CD4-positive, alpha-beta T cell treated with Interleukin-6 at 100 ng/mL for 8 hours (primary cell): ENCODE data around the gene ZDHHC8.

Experiments used
- DNase-seq: peaks from one replicate; pipeline ENCODE4 v3.0.0-alpha.2; 2020; ENCODE audit warnings: mixed read lengths, low spot score

Gene ZDHHC8

GRCh38 chr22:20131597-20131858, at the start of gene ZDHHC8:
Gene ZDHHC8, plus strand, starts transcription at chr22:20131804. Its CDS starts 144 bp downstream, at chr22:20131948.
- DNase-seq: peak; percentile 38

- DNase-seq: no peak
These were observed 48.3 kb upstream of the ZDHHC8 start for GRCh38 chr22:20083157-20083890.

DNA sequence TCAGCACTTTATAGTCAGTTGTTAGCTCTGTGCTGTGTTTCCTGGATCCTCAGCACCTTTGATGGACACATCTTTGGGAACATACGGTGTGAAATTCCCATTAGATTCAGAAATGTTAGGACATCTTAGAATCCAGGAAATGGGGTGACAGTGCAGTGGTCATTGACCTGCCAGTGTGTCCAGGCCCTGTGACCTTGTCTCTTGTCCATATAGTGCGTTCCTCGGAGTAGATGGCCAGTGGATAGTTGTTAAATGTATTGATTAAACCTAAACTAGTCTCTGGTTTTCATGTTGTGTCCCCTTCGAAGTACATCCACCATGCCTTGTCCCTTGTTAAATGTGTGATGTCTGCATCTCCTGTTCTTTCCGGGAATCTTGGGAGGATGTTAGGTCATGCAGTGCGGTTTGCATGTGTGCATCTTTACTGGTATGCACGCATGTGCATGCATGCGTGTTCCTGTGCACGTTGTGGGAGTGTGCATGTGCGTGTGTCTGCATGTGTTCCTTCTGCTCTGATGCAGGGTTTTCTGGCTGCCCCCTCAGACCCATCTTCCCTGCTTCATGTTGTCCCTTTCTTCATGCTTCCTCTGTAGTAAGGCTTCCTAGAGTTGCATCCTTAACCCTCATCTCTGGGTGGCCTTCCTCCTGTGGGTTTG, 47.6 kb upstream of the ZDHHC8 start:
- DNase-seq: no peak

GRCh38 chr22:20084547-20085413, 46.8 kb upstream of the ZDHHC8 start:
- DNase-seq: no peak

- no peak for DNase-seq
These were observed 46.0 kb upstream of the ZDHHC8 start for GRCh38 chr22:20085651-20086050.

DNA sequence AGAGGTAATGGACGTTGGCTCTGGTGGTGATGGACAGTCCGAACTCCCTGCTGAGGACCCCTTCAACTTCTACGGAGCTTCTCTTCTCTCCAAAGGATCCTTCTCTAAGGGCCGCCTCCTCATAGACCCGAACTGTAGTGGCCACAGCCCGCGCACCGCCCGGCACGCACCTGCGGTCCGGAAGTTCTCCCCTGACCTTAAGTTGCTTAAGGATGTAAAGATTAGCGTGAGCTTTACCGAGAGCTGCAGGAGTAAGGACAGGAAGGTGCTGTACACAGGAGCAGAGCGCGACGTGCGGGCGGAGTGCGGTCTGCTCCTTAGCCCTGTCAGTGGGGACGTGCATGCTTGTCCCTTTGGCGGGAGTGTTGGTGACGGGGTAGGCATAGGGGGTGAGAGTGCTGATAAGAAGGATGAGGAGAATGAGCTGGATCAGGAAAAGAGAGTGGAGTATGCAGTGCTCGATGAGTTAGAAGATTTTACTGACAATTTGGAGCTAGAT, 45.5 kb upstream of the ZDHHC8 start:
- no peak for DNase-seq

DNA sequence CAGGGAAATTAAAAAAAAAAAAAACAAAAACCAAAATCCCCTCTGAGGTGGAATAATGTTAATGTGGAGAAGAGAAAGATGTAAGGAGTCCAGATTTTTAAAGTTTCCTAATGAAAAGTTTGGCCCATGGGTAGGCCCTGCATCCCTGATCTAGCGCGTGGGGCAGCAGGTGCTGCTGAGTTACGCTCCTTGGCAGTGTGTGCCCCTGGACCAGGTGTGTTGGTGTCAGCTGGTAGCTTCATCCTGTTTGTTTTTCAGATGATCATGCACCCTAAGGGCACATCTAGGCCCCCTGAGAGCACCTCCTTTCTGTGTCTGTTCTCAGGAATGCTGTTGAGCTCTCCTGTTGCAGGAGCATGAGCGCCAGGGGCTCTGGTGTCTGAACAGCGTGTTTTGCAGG, 44.8 kb upstream of the ZDHHC8 start:
- no peak for DNase-seq

DNA sequence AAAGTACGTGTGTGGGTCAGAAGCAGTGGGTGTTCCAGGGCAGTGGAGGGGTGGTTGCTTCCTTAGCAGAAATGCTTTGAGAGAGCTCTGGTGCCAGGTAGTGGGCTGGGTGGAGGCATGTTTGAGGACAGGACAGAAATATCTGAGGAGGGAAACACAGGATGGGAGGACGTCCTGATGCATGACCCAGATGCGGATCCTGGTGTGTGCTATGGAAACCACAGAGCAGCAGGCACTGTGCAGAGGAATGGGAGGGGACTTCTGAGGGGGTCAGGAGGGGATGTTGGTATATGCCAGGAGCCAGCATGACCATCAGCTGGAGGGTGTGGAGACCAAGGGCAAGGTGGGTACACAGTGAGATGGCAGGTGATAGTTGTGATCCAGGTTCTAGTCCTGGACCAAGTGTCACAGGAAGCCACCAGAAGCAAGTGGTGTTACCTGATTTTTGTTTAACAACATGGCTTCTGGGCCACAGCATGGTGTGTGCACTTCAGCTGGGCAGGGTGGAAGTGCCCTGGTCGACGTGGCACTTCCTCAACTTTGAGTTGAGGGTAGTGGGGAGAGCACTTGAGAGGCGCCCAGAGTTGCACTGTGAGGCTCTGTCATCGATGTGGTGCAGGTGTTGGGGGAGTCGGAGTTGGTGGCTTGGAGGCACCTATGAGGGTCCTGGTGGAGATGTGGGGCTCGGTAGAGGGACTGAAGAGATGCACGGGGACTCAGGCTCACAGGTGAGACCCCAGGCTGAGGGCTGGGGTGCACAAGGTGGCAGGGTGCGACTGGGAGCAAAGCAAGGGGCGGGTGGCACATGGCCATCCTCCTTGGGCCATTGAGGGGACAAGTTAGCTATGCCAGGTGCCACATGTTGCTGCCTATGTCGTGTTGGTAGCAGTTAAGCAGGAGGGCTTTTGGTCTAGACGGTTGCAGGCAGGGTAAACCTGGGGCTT, 44.0 kb upstream of the ZDHHC8 start:
- no peak for DNase-seq

- DNase-seq: no peak
These were observed 43.3 kb upstream of the ZDHHC8 start for GRCh38 chr22:20088263-20088648.

DNA sequence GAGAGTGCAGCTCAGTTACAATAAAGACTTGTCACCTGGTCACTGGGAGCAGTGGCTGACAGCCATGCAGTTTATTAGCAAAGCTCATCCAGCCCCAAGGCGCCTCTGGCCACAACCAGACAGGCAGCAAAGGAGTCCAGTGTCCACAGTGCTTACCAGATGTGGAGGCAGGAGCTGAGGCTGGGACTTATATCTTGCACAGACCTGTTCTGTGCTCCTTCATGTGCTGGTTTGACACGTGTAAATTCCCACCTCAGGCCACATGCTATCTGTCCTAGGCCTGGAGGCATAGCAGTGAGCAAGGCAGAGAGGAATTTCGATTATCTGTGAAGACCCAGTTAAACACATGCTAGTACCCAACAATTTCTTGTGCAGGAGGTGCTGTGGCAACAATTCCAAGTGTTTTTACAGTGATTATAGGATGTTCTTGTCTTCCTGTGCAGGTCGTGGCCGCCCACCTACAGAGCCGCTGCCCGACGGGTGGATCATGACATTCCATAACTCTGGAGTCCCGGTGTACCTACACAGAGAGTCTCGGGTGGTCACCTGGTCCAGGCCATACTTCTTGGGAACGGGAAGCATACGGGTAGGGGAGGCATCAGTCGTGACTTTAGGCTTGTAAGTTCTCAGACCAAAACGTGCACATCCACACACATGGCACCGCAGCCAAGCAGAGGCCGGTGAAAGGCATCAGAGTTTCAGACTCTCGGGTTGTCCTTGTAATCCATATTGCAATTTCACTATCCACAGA, 42.2 kb upstream of the ZDHHC8 start:
- no peak for DNase-seq

DNA sequence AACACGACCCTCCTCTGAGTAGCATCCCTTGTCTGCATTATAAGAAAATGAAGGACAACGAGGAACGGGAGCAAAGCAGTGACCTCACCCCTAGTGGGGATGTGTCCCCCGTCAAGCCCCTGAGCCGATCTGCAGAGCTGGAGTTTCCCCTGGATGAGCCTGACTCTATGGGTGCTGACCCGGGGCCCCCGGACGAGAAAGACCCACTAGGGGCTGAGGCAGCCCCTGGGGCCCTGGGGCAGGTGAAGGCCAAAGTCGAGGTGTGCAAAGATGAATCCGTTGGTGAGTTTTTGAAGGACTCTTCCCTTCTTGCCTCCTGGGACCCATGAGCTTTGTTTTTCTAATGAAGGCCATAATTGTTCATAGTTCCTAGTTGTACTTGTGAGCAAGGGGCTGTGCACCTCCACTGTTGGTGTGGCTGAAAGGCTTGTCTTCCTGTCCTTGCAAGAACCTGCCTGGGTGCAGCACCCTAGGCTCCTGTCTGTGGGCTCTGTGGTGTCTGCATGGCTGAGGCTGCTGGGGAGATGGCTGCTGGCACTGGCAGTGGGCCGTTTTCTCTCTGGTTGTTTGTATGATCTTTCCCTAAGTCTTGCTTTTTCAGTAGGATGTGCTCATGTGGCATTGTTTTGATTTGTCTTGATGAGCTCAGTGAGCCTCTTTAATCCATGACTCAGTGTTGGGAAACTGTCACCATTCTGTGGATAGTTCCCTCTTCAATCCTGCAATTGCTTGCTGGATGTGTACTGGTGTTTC, 41.5 kb upstream of the ZDHHC8 start:
- no peak for DNase-seq

GRCh38 chr22:20090730-20091240, 40.8 kb upstream of the ZDHHC8 start:
- no peak for DNase-seq

- DNase-seq: no peak
These were observed 39.7 kb upstream of the ZDHHC8 start for GRCh38 chr22:20091690-20092476.

DNA sequence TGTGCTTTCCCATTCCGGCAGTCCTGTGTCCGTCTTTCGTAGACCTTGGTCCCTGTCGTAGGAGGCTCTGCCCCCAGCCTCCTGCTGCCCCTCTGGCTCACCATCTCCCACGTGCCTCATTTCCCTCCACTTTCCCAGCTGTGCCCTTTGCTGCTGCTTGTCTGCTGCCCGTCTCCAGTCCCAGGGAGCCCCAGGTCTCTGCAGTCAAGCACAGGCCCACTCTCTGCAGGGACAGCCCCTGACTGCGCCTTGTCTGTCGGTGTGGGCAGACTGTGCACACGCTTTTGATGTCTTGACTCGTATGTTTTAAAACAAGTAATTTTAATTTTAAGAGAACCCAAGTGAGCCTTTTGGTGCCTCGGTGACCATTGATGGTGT, 39.1 kb upstream of the ZDHHC8 start:
- no peak for DNase-seq

DNA sequence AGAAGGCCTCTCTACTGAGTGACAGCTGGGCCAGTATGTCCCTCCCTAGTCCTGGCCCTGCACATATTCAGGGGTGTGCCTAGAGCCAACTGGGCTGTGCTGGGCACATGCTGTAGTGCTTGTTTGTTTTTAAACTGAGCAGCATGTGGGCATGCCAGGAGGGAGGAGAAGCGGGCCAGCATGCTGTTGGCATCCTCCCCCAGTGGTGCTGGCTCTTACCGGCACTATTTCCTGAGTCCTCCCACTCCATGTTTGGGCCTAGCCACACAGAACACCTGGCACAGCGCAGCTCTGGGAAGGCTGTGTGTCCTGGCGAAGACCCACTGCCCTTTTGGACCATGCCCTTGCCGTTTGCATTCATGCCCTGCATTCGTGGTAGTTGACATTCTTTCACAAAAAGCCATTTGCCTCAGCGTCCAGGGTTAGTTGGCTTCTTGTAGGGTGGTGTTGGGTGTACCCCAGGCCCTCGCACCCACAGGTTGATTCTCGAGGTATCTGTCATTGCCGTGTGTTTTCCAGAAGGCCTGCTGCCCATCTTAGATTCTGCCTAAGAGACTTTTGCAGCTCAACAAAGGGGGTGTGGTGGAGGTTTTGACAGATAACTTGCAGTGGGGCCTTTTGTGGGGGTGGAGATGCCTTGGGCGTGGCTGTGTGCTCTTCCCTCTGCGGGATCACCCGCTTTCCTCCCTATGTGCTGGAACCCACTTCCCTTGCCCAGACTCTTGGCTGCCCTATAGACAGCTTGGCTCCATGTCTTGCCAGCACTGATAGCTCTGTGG, 38.0 kb upstream of the ZDHHC8 start:
- no peak for DNase-seq

DNA sequence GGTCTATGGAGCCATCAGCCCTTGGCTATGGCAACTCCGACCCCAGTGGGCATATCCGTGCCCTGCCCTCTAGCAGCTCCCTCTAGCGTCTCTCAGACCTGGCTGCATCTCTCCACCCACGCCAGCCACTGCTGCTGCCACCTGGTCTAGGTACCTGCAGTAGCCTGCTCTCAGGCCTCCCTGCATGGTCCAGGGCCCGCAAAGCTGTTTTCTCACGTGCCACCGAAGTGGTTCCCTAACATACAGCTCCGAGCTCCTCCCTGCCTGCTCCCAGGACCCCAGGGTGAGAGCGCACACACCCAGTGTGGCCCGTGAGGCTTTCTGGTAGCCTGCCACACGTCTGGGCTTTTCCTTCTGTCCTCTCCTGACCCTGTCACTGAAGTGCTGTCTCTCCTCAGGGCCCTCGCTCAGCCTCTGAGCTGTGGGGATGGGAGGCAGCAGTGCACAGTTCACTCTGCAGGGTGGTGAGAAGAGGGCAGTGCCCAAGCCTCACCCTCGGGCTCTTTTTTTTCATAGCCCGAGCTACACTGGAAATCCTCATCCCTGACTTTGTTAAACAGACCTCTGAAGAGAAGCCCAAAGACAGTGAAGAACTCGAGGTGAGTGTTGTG, 37.3 kb upstream of the ZDHHC8 start:
- DNase-seq: no peak

DNA sequence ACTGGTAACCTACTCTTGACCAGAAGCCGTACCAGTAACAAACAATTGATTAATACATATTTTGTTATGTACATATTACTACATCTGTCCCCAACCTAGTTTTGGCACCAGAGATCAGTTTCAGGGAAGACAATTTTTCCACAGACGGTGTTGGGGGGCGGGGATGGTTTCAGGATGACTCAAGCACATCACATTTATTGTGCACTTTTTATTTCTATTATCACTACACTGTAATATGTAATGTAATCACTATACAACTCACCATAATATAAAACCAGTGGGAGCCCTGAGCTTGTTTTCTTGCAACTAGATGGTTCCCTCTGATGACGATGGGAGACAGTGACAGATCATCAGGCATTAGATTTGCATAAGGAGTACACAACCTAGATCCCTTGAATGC, 36.1 kb upstream of the ZDHHC8 start:
- no peak for DNase-seq
